Measurements from ENCODE around the gene TCAIM.

TCAIM gene

GRCh38 chr3:44437800-44438199, 99.2 kb downstream of the TCAIM start:
- no peak for TF ChIP-seq CTCF (conservative IDR thresholded peaks at IDR 0.05)
- H3K27ac ChIP-seq: no peak overlapping the region

DNA sequence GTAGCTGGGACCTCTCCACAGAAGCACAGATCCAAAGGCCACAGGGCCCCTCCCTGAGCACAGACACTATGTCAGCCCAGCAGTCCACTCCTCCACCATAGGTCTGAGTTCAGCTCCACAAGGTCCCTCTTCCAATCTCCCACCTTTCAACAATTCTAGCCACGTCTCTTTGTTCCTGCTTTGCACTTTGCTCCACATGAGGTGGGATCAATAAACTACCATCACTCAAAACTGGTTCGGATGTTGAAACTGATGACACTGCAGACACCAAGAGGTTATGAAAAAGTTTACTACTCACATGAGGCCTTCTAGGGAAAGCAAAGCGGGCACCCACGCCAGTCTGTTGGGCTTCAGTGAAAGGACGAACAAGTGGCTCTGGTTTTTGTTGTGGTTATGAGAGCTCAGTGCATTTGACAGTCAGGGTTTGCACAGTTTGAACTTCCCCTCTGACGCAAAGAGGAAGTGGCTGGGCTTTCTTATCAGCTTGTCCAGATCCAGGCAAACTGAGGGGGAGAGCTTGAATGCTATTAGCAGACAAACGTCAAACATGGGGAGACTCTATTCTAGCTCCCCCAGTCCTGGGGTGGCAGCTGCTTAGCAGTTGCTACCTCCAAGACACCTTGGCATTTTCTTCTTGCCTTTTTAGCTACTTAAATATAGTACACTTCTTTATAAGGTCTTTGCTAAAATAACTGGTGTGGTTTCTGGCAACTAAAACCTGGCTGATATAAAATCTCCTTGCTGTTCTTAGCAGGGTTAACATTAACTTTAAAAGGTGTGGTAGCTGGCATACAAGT, 101.1 kb downstream of the TCAIM start:
- H3K27ac ChIP-seq: peak overlapping the region; percentile 33

DNA sequence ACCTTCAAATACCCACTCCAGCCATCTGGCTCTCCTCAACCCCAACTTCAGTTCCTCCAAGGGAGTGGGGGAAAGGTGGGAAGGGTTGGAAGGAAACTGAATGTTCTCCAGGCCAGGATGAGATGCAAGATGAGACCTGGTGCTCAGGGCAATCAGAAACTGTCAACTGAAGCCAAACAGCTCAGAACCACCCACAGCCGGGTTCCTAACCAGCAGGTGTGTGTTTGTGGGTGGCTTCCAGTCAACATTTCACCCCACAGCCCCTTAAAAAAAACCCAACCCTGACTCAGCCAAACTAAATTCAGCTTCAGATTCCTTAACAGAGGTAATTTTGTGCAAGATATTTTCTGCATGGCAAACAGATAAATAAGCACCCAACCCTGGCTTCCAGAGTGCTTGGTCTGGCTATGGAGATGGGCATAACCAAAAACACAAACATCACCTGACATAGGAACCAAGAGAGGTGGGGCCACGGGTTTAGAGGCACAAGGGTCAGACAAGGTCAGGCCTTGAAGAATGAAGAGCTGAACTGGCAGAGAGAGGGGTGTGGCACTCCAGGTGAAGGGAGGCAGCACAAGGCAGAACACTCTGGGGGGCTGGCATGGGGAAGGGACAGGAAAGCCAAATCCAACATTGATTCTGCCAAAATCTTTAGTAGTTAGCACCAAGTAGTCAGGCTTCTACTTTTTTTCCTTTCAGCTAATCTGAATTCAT, 104.2 kb downstream of the TCAIM start:
- TF ChIP-seq CTCF (conservative IDR thresholded peaks at IDR 0.05): no peak
- H3K27ac ChIP-seq: no peak overlapping the region

More for the DNA sequence above, 101.1 kb downstream of the TCAIM start:
- no peak for TF ChIP-seq CTCF (conservative IDR thresholded peaks at IDR 0.05)

DNA sequence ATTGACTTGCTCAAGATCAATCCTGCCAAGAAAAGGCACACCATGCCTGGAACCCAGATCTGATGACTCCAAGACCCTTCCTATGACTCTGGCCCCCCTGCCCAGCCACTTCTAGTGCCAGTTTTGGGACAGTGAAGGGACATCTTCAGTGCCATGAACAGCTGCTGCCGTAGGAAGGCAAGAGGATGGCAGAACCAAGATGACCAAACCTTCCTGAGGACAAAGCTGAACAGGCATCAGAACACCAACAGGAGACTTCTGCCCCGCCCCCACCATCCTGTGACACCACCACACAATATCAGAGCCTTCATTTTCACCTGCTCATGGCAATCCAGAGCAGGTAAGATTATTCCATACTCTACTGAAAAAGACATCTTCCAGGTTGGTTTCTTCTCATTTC, 105.9 kb downstream of the TCAIM start:
- no peak overlapping the region for H3K27ac ChIP-seq
- TF ChIP-seq CTCF (conservative IDR thresholded peaks at IDR 0.05): no peak

DNA sequence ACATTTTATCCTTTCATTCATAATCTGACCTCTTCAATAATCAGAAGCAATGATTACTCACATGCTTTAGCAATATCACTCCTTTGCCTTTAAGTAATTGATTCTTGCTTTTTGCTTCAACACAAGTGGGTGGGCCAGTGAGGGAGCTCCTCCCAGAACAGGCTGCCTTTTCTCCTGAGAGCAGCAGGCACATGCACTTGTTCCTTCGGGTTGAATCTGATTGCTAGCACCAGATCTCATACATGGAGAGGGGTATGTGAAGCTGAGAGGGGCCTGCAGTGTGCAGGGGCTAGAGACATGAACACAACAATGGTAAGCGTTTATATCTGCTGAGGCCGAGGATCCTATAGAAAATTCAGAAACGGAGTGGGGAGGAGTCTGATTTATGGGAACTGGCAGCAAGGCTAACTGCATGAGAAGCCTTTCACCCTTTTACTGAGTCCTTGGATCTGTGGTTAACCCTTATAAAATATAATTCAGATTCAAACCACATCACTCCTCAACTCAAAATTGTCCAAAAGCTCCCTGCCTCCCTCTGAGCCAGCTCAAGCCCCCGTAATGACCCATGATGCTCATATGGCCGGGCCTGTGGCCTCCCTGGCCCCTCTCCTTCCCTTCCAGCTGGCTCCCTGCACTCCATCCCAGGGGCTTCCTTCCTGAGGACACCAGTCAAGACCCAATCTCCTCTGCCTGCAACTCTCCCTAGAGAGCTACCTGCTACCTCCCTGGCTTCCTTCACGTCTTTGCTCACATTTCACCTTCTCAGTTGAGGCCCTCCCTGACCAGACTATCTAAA, 106.5 kb downstream of the TCAIM start:
- no peak overlapping the region for H3K27ac ChIP-seq
- TF ChIP-seq CTCF (conservative IDR thresholded peaks at IDR 0.05): no peak

- no peak overlapping the region for H3K27ac ChIP-seq
- no peak for TF ChIP-seq CTCF (conservative IDR thresholded peaks at IDR 0.05)
Measured at GRCh38 chr3:44445786-44446185, 107.2 kb downstream of the TCAIM start.

- no peak overlapping the region for H3K27ac ChIP-seq
- TF ChIP-seq CTCF (conservative IDR thresholded peaks at IDR 0.05): no peak
Measured at GRCh38 chr3:44446929-44447328, 108.4 kb downstream of the TCAIM start.

All from VCaP (cell line).